Psoas muscle (tissue), 8 donors: ENCODE results near the gene C19orf85. TPM values are rescaled to one million over a fixed set of nuclear protein-coding genes. Genes with fewer than 3 reads are reported as not detected.

ENCODE experiments used
- ATAC-seq, 4 donors: fragments of 200-7000 bp; cut with Tn5 transposase; one replicate each; pipeline ENCODE4 v1.9.1; 2020; ENCODE audit warnings: moderate library complexity in 3 of 4, mild to moderate bottlenecking in 2 of 4
- DNase-seq, 2 donors: peaks; one replicate each; pipeline ENCODE4 v3.0.0-alpha.2; 2020
- H3K27ac ChIP-seq: fragments of 200-600 bp; one replicate; pipeline ENCODE4 v1.8.0; 2022
- H3K27me3 ChIP-seq, 3 donors: fragments of 200-600 bp in 1 of 3; one replicate each; pipeline versions ENCODE4 v1.6.1 to v1.8.0; 2013 to 2022; ENCODE audit warnings: low read length in 2 of 3, mild to moderate bottlenecking in 2 of 3, moderate library complexity in 1 of 3; ENCODE audit not compliant: insufficient read depth in 3 of 3
- H3K36me3 ChIP-seq, 2 donors: fragments of 200-600 bp in 1 of 2; one replicate each; pipeline versions ENCODE4 v1.6.1 to v1.8.0; 2013 to 2022; ENCODE audit warnings: low read depth in 1 of 2, mild to moderate bottlenecking in 1 of 2, moderate library complexity in 1 of 2; ENCODE audit not compliant: insufficient read depth in 1 of 2
- H3K4me1 ChIP-seq: fragments of 200-600 bp; one replicate; pipeline ENCODE4 v1.8.0; 2022
- H3K4me3 ChIP-seq: fragments of 200-600 bp; one replicate; pipeline ENCODE4 v1.8.0; 2022; ENCODE audit warnings: mild to moderate bottlenecking
- H3K9me3 ChIP-seq: fragments of 200-600 bp; one replicate; pipeline ENCODE4 v1.8.0; 2022
- WGBS, 3 donors: extraction: QIAGEN DNeasy Blood & Tissue Kit; methylation state at CpG; one replicate each; pipeline versions ENCODE4 v1.1.6 to v1.1.7; 2013; 5-methylcytosine and 5-hydroxymethylcytosine counted together
- intact Hi-C, 2 donors: fragments of 100-400 bp; cut with DNase I; formaldehyde crosslinking; loops; one replicate each; pipeline versions ENCODE4 v1.11.0 to v1.14.2; 2022
- polyA plus RNA-seq, 3 donors: library from polyadenylated mRNA; stranded (reverse); fragments of 200-250 nt; gene quantifications; one replicate each; pipeline ENCODE4 v1.2.3, GENCODE V29; 2013
- total RNA-seq, 4 donors: library from RNA; stranded (reverse); fragmentation: NEBNext Ultra II Directional in 2 of 4; extraction: Animal tissue kit (Norgen Biotek cat#: 25700) in 2 of 4; gene quantifications; one replicate each; pipeline versions ENCODE4 v1.2.1 to v1.2.4, GENCODE V29; 2021 to 2023
- TF ChIP-seq, protein P1 (sequence below): fragments of 200-600 bp; IDR thresholded peaks from one replicate; pipeline ENCODE4 v1.8.0; 2022; ENCODE audit warnings: antibody characterized with exemption
- donor health status: healthy with polysubstance abuse.
- donor health status: DM: no; HTN: no; CAD: no; lungs with moderate emphysema.
- donor health status: Bipolar disorder and iron deficiency.
- donor health status: healthy.
- donor health status: DM: yes; HTN: yes; CAD: no.
- donor health status: DM: no; HTN: no; CAD: no.
- donor health status: DM: no; HTN: no; CAD: no.
- donor health status: DM: yes; HTN: yes; CAD: no.

Gene C19orf85
- total and polyA plus RNA-seq, 7 donors: not detected

DNA sequence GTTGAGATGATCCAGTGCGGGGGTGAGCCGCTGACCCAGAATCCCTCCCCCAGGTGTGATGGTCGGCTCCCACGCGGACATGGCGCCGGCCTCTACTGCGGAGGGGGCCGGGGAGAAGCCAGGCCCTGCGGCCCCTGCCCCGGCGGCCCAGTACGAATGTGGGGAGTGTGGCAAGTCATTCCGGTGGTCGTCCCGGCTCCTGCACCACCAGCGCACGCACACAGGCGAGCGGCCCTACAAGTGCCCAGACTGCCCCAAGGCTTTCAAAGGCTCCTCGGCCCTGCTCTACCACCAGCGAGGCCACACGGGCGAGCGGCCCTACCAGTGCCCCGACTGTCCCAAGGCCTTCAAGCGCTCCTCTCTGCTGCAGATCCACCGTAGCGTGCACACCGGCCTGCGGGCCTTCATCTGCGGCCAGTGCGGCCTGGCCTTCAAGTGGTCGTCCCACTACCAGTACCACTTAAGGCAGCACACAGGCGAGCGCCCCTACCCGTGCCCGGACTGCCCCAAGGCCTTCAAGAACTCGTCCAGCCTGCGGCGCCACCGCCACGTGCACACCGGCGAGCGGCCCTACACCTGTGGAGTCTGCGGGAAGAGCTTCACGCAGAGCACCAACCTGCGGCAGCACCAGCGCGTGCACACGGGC is 16.7 kb upstream of the C19orf85 start:
- intact Hi-C loops: no loop called here
- Histone ChIP-seq H3K9me3 (no peaks in the 10 kb centered on the region), H3K27me3 (peaks cover 0 to 2% (median 0%) of the 10 kb centered on the region in 3 donors), H3K36me3 (peaks cover 0 to 18% of the 10 kb centered on the region in 2 donors), H3K4me1 (peaks cover 21% of the 10 kb centered on the region), H3K4me3 (no peak overlapping the region), H3K27ac (no peak overlapping the region)
- ATAC-seq: no peak
- WGBS, 3 donors: 94% methylated on average over 47 to 52 of the region's 52 CpGs
- no peak for DNase-seq
- TF ChIP-seq, protein P1, sequence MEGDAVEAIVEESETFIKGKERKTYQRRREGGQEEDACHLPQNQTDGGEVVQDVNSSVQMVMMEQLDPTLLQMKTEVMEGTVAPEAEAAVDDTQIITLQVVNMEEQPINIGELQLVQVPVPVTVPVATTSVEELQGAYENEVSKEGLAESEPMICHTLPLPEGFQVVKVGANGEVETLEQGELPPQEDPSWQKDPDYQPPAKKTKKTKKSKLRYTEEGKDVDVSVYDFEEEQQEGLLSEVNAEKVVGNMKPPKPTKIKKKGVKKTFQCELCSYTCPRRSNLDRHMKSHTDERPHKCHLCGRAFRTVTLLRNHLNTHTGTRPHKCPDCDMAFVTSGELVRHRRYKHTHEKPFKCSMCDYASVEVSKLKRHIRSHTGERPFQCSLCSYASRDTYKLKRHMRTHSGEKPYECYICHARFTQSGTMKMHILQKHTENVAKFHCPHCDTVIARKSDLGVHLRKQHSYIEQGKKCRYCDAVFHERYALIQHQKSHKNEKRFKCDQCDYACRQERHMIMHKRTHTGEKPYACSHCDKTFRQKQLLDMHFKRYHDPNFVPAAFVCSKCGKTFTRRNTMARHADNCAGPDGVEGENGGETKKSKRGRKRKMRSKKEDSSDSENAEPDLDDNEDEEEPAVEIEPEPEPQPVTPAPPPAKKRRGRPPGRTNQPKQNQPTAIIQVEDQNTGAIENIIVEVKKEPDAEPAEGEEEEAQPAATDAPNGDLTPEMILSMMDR: no peak

DNA sequence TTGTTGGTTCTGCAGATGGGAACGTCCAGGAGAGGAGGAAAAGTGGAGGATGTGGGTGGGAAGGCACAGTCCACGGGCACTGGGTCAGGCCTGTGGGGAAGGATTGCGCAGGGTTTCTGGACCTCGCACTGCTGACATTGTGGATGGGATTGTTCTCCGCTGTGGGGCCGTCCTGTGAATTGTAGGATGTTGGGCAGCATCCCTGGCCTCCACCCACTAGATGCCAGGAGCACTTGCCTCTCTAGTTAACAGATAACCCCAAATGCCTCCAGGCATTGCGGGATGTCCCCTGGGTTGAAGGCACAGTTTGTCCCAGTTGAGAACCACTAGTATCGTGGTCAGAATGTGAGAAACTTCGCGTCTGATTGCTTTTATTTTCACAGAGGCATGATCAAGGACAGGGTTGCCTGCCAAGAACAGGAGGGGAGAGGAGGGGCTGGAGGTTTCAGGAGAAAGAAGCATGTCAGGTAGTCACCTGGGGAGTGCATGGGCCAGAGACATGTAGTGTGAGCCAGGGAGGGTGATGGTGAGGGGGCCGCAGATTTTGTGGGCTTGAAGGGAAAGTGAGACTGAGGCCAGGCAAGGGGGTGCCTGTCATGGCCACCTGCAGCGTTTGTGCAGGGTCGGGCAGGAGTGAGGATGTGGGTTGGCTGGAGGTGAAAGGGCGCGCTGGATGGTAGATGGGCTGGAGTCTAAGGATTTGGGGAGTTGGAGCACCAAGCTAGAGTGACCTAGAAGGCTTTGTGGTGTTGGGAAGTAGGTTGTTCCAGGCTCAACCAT is 15.1 kb upstream of the C19orf85 start:
- H3K27me3 ChIP-seq: no peaks in the 10 kb centered on the region
- TF ChIP-seq, protein P1: no peak
- H3K27ac ChIP-seq: no peak overlapping the region
- ATAC-seq (no peak), DNase-seq (no peak)
- H3K4me3 ChIP-seq: no peak overlapping the region
- no peaks in the 10 kb centered on the region for H3K9me3 ChIP-seq
- peaks cover 0 to 18% of the 10 kb centered on the region in 2 donors for H3K36me3 ChIP-seq
- WGBS, 3 donors: 68 to 82% (median 79%) methylated on average over 14 to 15 of the region's 15 CpGs
- intact Hi-C loops: no loop called here
- peaks cover 26% of the 10 kb centered on the region for H3K4me1 ChIP-seq

DNA sequence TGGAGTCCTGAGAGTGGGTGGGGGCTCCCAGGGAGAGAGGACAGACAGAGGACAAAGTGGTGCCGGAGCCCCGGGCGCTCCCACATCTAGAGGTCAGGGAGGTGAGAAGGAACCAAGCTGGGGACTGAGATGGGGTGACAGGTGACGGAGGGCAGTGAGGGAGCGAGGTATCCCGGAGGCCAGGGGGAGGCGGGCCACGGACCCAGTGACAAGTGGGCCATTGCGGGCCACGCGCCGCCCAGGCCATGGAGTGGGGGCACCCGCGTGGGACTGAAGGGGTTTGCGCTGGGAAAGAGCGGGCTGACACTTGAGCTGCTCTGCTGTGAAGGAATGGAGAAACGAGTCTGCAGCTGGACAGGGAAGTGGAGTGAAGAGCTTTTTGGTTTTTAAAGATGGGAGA is 14.5 kb upstream of the C19orf85 start:
- Histone ChIP-seq H3K27me3 (no peaks in the 10 kb centered on the region), H3K9me3 (no peaks in the 10 kb centered on the region), H3K36me3 (peaks cover 0 to 18% of the 10 kb centered on the region in 2 donors), H3K27ac (no peak overlapping the region), H3K4me3 (no peak overlapping the region), H3K4me1 (peaks cover 20% of the 10 kb centered on the region)
- no peak for ATAC-seq
- TF ChIP-seq, protein P1: no peak
- intact Hi-C loops: no loop called here
- DNase-seq: no peak
- WGBS, 3 donors: 79 to 87% (median 79%) methylated on average over 17 of the region's 17 CpGs

DNA sequence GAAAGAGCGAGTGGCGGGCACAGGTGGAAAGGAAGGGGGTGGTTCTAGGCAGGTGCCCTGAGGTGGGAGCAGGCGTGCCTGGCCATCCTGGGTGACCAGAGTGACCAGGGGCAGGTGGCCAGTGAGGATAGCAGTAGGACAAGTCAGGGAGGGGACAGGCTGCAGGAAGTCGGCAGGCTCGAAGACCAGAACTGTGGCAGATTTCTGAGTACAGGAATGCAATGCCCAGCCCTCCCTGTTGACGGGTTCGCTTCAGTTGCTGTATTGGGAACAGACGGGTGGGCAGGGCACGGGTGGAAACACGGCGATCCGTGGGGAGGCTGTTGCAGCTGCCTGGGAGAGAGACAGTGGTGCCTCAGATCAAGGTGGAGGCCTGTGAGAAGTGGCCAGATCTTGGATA is 13.8 kb upstream of the C19orf85 start:
- Histone ChIP-seq H3K9me3 (no peaks in the 10 kb centered on the region), H3K4me3 (peak overlapping the region; percentile 86), H3K4me1 (peaks cover 18% of the 10 kb centered on the region), H3K27ac (no peak overlapping the region), H3K27me3 (no peaks in the 10 kb centered on the region), H3K36me3 (peaks cover 0 to 18% of the 10 kb centered on the region in 2 donors)
- WGBS, 3 donors: 70 to 75% (median 72%) methylated on average over 12 of the region's 12 CpGs
- intact Hi-C loops: no loop called here
- TF ChIP-seq, protein P1: no peak
- no peak for DNase-seq
- no peak for ATAC-seq
